Urothelium cell line (cell line): ENCODE data around the gene YTHDC1.
"Not testable (repeated sequence)": the region's sequence is repeated elsewhere in the genome, so short reads cannot be mapped to it uniquely, and the experiment has no call there.

Experiments used
- DNase-seq: peaks from one replicate; pipeline ENCODE4 v3.0.0; 2011; ENCODE audit warnings: low spot score, mixed read lengths
- FAIRE-seq: peaks from 2 replicates; lab custom pipeline; 2011; peaks lifted over from hg19 to GRCh38; lab: Jason Lieb, UNC

YTHDC1 gene

GRCh38 chr4:68349649-68350360, at the start of gene YTHDC1:
TSS of gene YTHDC1 (minus strand) at chr4:68350090. CDS start at chr4:68349753, 337 bp downstream.
- DNase-seq (peak; percentile 96), FAIRE-seq (peak; percentile 99)

DNA sequence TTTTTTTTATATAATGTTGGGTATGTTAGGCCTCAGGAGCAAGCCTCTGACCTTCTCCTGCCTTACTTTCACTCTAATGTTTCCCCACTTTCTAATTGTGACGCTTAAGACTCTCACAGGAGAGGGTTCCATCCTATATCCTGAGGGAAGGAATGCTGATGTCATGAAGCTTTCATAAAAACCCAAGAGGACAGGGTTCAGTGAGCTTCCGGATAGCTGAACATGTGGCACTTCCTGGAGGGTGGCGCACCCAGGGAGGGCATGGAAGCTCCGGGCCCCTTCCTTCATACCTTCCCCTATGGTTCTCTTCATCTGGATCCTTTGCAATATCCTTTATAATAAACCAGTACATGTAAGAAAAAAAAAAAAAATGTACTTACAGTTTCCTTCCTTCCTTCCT, 49.4 kb upstream of the YTHDC1 start:
- FAIRE-seq = no peak
- DNase-seq = no peak

DNA sequence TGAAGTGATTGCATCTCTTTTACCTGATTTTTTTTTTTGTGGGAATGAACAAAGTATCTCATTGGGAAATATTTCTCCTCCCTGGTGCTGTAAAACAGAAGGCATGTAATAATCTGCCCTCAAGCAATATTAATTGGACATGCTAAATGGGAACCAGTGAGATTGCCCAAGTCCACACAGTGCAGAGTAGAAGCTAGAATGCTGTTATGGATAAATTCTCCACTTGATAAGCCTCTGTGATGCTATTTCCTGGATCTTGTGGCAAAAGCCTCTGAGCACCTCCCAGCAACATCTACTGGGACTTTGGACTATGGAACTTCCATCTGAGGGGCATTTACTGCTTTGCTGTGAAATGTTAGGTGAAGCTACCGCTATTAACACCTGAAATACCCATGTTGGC, 46.9 kb upstream of the YTHDC1 start:
- DNase-seq = no peak
- no peak for FAIRE-seq

- no peak for FAIRE-seq
- DNase-seq = no peak
Observed at GRCh38 chr4:68391436-68391835, 41.5 kb upstream of the YTHDC1 start.

GRCh38 chr4:68390205-68390935, 40.5 kb upstream of the YTHDC1 start:
- FAIRE-seq = no peak
- DNase-seq = no peak

- DNase-seq, FAIRE-seq: not testable (repeated sequence)
Observed at GRCh38 chr4:68389386-68389913, 39.6 kb upstream of the YTHDC1 start.

- FAIRE-seq (no peak), DNase-seq (no peak)
Observed at GRCh38 chr4:68388347-68388865, 38.5 kb upstream of the YTHDC1 start.

- FAIRE-seq = no peak
- no peak for DNase-seq
Observed at GRCh38 chr4:68385267-68385666, 35.4 kb upstream of the YTHDC1 start.

- FAIRE-seq (peak; percentile 44), DNase-seq (no peak)
Observed at GRCh38 chr4:68383115-68383514, 33.2 kb upstream of the YTHDC1 start.

DNA sequence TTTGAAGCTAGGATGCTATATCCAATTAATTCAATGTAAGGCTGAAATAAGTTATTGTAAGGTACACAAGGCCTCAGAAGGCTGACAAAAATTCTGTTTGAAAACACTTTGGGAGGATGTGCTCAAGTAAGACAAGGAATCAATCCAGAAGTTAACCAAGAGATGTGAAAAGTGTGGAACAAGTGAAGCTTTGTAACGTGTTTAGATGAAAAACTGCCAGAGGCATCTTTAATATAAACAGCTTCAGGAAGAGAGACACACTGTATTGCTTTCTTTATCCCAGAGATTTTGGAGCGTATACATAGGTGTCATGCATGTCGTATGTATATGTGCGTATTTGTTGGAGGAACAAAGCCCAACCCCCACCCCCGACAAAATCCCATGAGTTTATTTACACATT, 28.3 kb upstream of the YTHDC1 start:
- FAIRE-seq (no peak), DNase-seq (no peak)

DNA sequence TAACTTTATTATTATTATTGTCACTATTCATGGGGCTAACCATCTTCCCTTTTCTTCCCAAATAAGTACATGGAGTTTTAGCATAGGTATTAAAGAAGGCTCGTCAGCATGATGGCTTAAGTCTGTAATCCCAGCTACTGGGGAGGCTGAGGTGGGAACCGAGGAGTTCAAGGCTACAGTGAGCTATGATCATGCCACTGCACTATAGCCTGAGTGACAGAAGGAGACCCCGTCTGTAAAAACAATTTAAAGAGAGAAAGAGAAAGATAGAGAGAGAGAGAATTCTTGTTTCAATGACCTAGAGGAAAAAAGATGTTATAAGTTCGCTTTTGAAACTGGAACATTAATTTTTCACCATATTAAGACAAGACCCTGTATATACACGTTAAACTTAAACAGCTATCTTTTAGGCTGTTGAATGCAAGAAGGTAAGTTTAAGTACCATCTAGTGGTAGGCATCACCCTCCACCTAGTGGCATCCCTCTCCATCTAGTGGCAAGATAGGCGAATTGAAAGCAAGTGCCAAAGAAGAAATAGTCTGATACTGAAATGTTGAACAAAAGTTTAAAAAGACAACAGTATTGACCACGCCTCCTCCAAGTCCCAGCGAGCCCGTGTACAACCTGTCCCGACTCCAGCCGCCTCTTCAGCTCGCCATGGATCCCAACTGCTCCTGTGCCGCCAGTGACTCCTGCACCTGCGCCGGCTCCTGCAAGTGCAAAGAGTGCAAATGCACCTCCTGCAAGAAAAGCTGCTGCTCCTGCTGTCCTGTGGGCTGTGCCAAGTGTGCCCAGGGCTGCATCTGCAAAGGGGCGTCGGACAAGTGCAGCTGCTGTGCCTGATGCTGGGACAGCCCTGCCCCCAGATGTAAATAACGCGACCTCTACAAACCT, 26.0 kb upstream of the YTHDC1 start:
- peak; percentile 46 for FAIRE-seq
- DNase-seq = peak; percentile 72

- DNase-seq = no peak
- FAIRE-seq = no peak
Observed at GRCh38 chr4:68373513-68373912, 23.6 kb upstream of the YTHDC1 start.

- FAIRE-seq = no peak
- DNase-seq = no peak
Observed at GRCh38 chr4:68372588-68372987, 22.7 kb upstream of the YTHDC1 start.

GRCh38 chr4:68369142-68369805, 19.4 kb upstream of the YTHDC1 start:
- peak; percentile 66 for DNase-seq
- FAIRE-seq = peak; percentile 90

DNA sequence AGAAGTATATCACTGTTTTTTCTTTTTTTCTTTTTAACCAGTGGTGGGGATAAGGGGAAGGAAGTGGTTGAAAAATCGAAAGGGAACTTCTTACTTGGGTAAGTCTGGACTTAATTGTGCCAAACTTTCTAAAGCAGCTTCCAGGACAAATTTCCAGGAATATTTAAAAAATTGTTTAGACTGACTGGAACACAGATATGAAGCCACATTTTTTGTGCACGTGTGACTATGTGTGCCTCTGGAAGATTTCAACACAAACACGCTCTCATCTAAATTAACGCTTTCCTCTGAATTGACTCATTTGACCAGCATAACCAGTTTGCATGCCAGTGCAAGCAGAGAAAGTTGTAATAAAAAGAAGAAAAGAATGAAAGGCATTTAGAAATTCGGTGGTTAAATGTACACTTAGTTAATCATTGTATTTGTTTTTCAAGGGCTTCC, 18.8 kb upstream of the YTHDC1 start:
- FAIRE-seq (no peak), DNase-seq (peak; percentile 20)

DNA sequence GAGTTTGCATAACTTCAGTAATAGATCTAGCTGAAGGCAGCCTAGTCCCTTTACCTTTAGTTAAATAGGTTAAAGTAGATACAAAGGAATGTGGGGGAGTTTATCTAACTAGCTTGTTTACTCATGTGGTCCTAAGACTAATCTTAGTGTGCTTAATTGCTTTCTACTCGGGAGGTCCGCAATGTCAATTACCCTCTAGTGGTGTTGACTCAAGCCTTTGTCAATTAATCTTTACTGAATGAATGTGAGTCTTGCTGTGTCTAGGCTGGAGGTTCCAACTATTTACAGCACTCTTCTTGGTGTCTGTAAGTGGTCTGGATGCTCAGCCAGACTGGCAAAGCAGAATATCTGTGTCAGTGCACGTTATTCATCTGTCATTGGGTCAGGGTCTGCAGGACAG, 17.9 kb upstream of the YTHDC1 start:
- FAIRE-seq = no peak
- DNase-seq = no peak

- peak; percentile 17 for DNase-seq
- no peak for FAIRE-seq
Observed at GRCh38 chr4:68366600-68366999, 16.7 kb upstream of the YTHDC1 start.

- DNase-seq (no peak), FAIRE-seq (no peak)
Observed at GRCh38 chr4:68365068-68365467, 15.2 kb upstream of the YTHDC1 start.

GRCh38 chr4:68361146-68361589, 11.3 kb upstream of the YTHDC1 start:
- DNase-seq (peak; percentile 40), FAIRE-seq (no peak)
